ENCODE results near the gene CCDC33. TPM values are rescaled to one million over a fixed set of nuclear protein-coding genes. Genes with fewer than 3 reads are reported as not detected.

Gene CCDC33
- total and polyA plus RNA-seq, 7 donors, result 0.01 to 0.03 TPM; not detected in 5

GRCh38 chr15:74243431-74243830 lies 7.3 kb downstream of the CCDC33 start:
- Histone ChIP-seq H3K4me1 (peaks cover 16% of the 10 kb centered on the region), H3K4me3 (no peak overlapping the region), H3K36me3 (ENCODE audit: insufficient read depth in 1 of 2, low read depth in 1 of 2) (no peaks in the 10 kb centered on the region), H3K27ac (no peak overlapping the region), H3K27me3 (ENCODE audit: insufficient read depth in 3 of 3, low read length in 2 of 3) (peaks cover 0 to 9% (median 5%) of the 10 kb centered on the region in 3 donors), H3K9me3 (no peaks in the 10 kb centered on the region)
- no peak for ATAC-seq
- TF ChIP-seq, protein P1, sequence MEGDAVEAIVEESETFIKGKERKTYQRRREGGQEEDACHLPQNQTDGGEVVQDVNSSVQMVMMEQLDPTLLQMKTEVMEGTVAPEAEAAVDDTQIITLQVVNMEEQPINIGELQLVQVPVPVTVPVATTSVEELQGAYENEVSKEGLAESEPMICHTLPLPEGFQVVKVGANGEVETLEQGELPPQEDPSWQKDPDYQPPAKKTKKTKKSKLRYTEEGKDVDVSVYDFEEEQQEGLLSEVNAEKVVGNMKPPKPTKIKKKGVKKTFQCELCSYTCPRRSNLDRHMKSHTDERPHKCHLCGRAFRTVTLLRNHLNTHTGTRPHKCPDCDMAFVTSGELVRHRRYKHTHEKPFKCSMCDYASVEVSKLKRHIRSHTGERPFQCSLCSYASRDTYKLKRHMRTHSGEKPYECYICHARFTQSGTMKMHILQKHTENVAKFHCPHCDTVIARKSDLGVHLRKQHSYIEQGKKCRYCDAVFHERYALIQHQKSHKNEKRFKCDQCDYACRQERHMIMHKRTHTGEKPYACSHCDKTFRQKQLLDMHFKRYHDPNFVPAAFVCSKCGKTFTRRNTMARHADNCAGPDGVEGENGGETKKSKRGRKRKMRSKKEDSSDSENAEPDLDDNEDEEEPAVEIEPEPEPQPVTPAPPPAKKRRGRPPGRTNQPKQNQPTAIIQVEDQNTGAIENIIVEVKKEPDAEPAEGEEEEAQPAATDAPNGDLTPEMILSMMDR (IDR thresholded peaks at IDR 0.05), result no peak
- intact Hi-C loops (cut with DNase I), result no loop called here
- WGBS, 3 donors, result 85 to 95% (median 87%) methylated on average over 7 of the region's 7 CpGs
- no peak for DNase-seq

- no peaks in the 10 kb centered on the region for H3K9me3 ChIP-seq
- intact Hi-C loops (cut with DNase I), result no loop called here
- TF ChIP-seq, protein P1 (IDR thresholded peaks at IDR 0.05), result no peak
- ATAC-seq, result no peak
- WGBS, 3 donors, result 47 to 60% (median 52%) methylated on average over 4 of the region's 4 CpGs
- H3K36me3 ChIP-seq (ENCODE audit: insufficient read depth in 1 of 2, low read depth in 1 of 2), result no peaks in the 10 kb centered on the region
- no peak overlapping the region for H3K4me3 ChIP-seq
- peaks cover 11% of the 10 kb centered on the region for H3K4me1 ChIP-seq
- DNase-seq, result no peak
- peaks cover 0 to 9% (median 5%) of the 10 kb centered on the region in 3 donors for H3K27me3 ChIP-seq (ENCODE audit: insufficient read depth in 3 of 3, low read length in 2 of 3)
- no peak overlapping the region for H3K27ac ChIP-seq
Measured at GRCh38 chr15:74244822-74245341, 8.8 kb downstream of the CCDC33 start.

DNA sequence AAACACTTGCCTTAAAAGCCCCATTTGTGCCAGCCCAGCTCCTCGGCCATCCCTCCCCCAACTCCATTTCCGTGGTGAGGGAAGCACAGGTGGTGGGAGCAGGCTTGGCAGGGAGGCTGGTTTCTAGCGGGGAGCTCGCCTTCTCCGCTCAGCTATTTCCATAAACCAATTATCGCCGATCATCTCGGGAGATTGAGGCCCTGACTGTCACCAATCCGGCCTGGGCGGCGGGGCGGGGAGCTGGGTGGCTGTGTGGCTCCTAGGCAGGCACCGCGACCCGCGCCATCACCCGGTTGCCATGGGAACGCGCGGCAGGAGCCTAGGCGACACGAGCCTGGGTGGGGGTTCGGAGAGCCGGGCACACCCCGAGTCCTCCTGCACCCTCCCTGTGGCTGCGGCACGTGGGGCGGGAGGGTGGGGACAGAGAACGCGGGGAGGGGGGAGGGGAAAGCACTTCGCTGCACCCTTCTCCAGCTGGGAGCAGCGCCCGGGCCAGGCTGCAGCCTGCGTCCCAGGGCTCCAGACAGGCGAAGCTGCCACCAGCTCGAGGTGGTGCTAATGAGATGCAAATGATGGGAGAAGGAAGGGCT lies 9.3 kb downstream of the CCDC33 start:
- 4 to 7% (median 5%) methylated on average over 22 to 36 of the region's 36 CpGs for WGBS, 3 donors
- Histone ChIP-seq H3K9me3 (no peaks in the 10 kb centered on the region), H3K27ac (no peak overlapping the region), H3K4me3 (no peak overlapping the region), H3K4me1 (peaks cover 11% of the 10 kb centered on the region), H3K27me3 (ENCODE audit: insufficient read depth in 3 of 3, low read length in 2 of 3) (peaks cover 0 to 9% (median 5%) of the 10 kb centered on the region in 3 donors), H3K36me3 (ENCODE audit: insufficient read depth in 1 of 2, low read depth in 1 of 2) (no peaks in the 10 kb centered on the region)
- no peak for ATAC-seq
- no peak for DNase-seq
- TF ChIP-seq, protein P1 (IDR thresholded peaks at IDR 0.05), result no peak
- intact Hi-C loops (cut with DNase I), result no loop called here

DNA sequence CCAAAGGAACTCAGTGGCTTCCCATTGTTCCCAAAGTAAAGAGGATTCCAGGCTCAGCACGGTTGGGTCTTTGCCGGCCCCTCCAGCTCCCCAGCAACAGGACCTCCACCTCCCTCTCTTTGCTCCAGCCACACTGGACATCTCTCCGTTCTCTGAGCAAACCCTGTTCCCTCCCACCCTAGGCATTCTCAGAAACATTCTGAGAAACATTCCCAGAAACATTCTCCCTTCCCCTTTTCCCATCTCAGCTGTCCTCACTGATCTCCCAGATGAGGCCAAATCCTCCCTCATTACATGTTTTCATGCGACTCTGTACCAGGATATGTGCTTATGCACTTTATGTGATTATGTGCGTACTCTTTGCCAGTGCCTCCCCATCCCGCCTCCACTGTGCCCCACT lies 14.1 kb downstream of the CCDC33 start:
- Histone ChIP-seq H3K4me1 (peaks cover 31% of the 10 kb centered on the region), H3K4me3 (no peak overlapping the region), H3K27me3 (ENCODE audit: insufficient read depth in 3 of 3, low read length in 2 of 3) (peaks cover 0 to 3% (median 2%) of the 10 kb centered on the region in 3 donors), H3K36me3 (ENCODE audit: insufficient read depth in 1 of 2, low read depth in 1 of 2) (no peaks in the 10 kb centered on the region), H3K9me3 (no peaks in the 10 kb centered on the region), H3K27ac (peak overlapping the region; percentile 82)
- WGBS, 3 donors, result 44 to 59% (median 49%) methylated on average over 6 of the region's 6 CpGs
- TF ChIP-seq, protein P1 (IDR thresholded peaks at IDR 0.05), result no peak
- no peak for ATAC-seq
- intact Hi-C loops (cut with DNase I), result no loop called here
- no peak for DNase-seq
